ENCODE data around the gene KIF5C. TPM values are rescaled to one million over a fixed set of nuclear protein-coding genes. Genes with fewer than 3 reads are reported as not detected.

KIF5C gene
- total and polyA plus RNA-seq, 2 experiments from 2014 or later = 45.0 to 49.1 TPM

- Histone ChIP-seq H3K27me3 (ENCODE audit: insufficient read depth) (no peaks in the 10 kb centered on the region), H3F3A (replicated peaks; ENCODE audit: low read depth) (no peaks in the 10 kb centered on the region), H3K9me2 (ENCODE audit: insufficient read depth) (no peaks in the 10 kb centered on the region), H4K20me1 (replicated peaks; ENCODE audit: insufficient read depth) (no peaks in the 10 kb centered on the region; the same call in 1 of the 2 replicates), H3K27ac (ENCODE audit: low read depth) (0 out of 2 replicates have a peak overlapping the region, but pooled peaks have one; percentile 15), H3K4me3 (no peak overlapping the region), H3K4me2 (no peak overlapping the region), H2AFZ (no peak overlapping the region), H3K36me3 (ENCODE audit: insufficient read depth) (no peaks in the 10 kb centered on the region), H3K4me1 (ENCODE audit: insufficient read depth) (peaks cover 29% of the 10 kb centered on the region), H3K79me2 (replicated peaks; ENCODE audit: insufficient read depth) (peaks cover 31% of the 10 kb centered on the region)
- H3K27ac Mint-ChIP-seq = no peak overlapping the region
- peaks cover 7% of the 10 kb centered on the region for H3K27me3 Mint-ChIP-seq (ENCODE audit: insufficient read depth, low read depth, poor library complexity)
- H3K9me3 Mint-ChIP-seq = peaks cover 10% of the 10 kb centered on the region; the same call in 2 of the 3 replicates
- TF ChIP-seq ZNF462 (CRISPR knock-in tag; IDR thresholded peaks at IDR 0.05) (no peak), STAT1 (IDR thresholded peaks at IDR 0.05; ENCODE audit: unreplicated experiment) (no peak), CREB1 (CRISPR knock-in tag; IDR thresholded peaks at IDR 0.05; ENCODE audit: low read depth) (no peak), JUNB (IDR thresholded peaks at IDR 0.05; ENCODE audit: unreplicated experiment) (no peak), ZNF114 (CRISPR knock-in tag; IDR thresholded peaks at IDR 0.05) (no peak)
- peaks cover 40% of the 10 kb centered on the region for H3K4me1 Mint-ChIP-seq
- no peak overlapping the region for H3K4me3 Mint-ChIP-seq
- DNase-seq (ENCODE audit: low spot score) (no peak), ATAC-seq (no peak)
- peaks cover 9% of the 10 kb centered on the region for H3K36me3 Mint-ChIP-seq (ENCODE audit: low read depth)
These were observed 47.0 kb downstream of the KIF5C start for GRCh38 chr2:148922062-148922461.

- Histone ChIP-seq H3K36me3 (ENCODE audit: insufficient read depth) (no peaks in the 10 kb centered on the region), H3K4me2 (0 out of 2 replicates have a peak overlapping the region, but pooled peaks have one; percentile 17), H3K9me2 (ENCODE audit: insufficient read depth) (no peaks in the 10 kb centered on the region), H2AFZ (no peak overlapping the region), H3K79me2 (replicated peaks; ENCODE audit: insufficient read depth) (peaks cover 25% of the 10 kb centered on the region), H3K27me3 (ENCODE audit: insufficient read depth) (no peaks in the 10 kb centered on the region), H4K20me1 (replicated peaks; ENCODE audit: insufficient read depth) (no peaks in the 10 kb centered on the region), H3F3A (replicated peaks; ENCODE audit: low read depth) (no peaks in the 10 kb centered on the region), H3K27ac (ENCODE audit: low read depth) (peak overlapping the region; percentile 15; the same call in 1 of the 2 replicates), H3K4me1 (ENCODE audit: insufficient read depth) (peaks cover 38% of the 10 kb centered on the region), H3K4me3 (no peak overlapping the region)
- Mint-ChIP-seq H3K36me3 (ENCODE audit: low read depth) (peaks cover 8% of the 10 kb centered on the region), H3K27me3 (ENCODE audit: insufficient read depth, low read depth, poor library complexity) (peaks cover 7% of the 10 kb centered on the region), H3K4me1 (peaks cover 49% of the 10 kb centered on the region), H3K9me3 (peaks cover 9% of the 10 kb centered on the region; the same call in 2 of the 3 replicates), H3K4me3 (no peak overlapping the region), H3K27ac (0 out of 2 replicates have a peak overlapping the region, but pooled peaks have one; percentile 6)
- DNase-seq (ENCODE audit: low spot score) (no peak), ATAC-seq (no peak)
- TF ChIP-seq EZH2phosphoT487 (IDR thresholded peaks at IDR 0.05; ENCODE audit: unreplicated experiment) = no peak
These were observed 47.9 kb downstream of the KIF5C start for GRCh38 chr2:148922776-148923475.

Data from GM23338 (cell line).